PC-3 (cell line): Measurements from ENCODE around the gene SLC35E4. TPM values are rescaled to one million over a fixed set of nuclear protein-coding genes. Genes with fewer than 3 reads are reported as not detected.

Experiments
- ATAC-seq: fragments of 200-7000 bp; cut with Tn5 transposase; 2 replicates; pipeline ENCODE4 v1.9.1; 2020; ENCODE audit warnings: mild to moderate bottlenecking, moderate library complexity
- BruUV-seq: library from RNA; stranded (reverse); fragments of 400-500 nt; replicated peaks from 2 replicates; lab custom pipeline; 2021; lab: Mats Ljungman, UMichigan
- CTCF ChIA-PET: fragments of 300-600 bp; sonication (Branson Sonifier 250); formaldehyde crosslinking; loops from one replicate; lab custom pipeline; 2022; ENCODE audit warnings: antibody characterized with exemption; lab: Charles Lee
- POLR2A ChIA-PET: fragments of 300-600 bp; sonication (Branson Sonifier 250); formaldehyde crosslinking; loops from one replicate; lab custom pipeline; 2022; ENCODE audit warnings: antibody characterized with exemption; ENCODE audit not compliant: unreplicated experiment; lab: Charles Lee
- DNase-seq: peaks from one replicate; pipeline ENCODE4 v3.0.0-alpha.2; 2015
- H2AFZ ChIP-seq: fragments of 300-600 bp; sonication (generic); 2 replicates; pipeline ENCODE4 v1.6.0; 2016; ENCODE audit warnings: antibody characterized with exemption, low read length
- H3F3A ChIP-seq: fragments of 300-600 bp; sonication (generic); one replicate; pipeline ENCODE4 v1.6.0; 2017; ENCODE audit warnings: antibody characterized with exemption, low read length, control low read depth, mild to moderate bottlenecking; ENCODE audit not compliant: unreplicated experiment
- H3K27ac ChIP-seq: fragments of 300-600 bp; sonication (generic); 2 replicates; pipeline ENCODE4 v1.5.1; 2016; ENCODE audit warnings: mild to moderate bottlenecking, low read length
- H3K27me3 ChIP-seq: fragments of 300-600 bp; sonication (generic); 2 replicates; pipeline ENCODE4 v1.6.1; 2016; ENCODE audit warnings: low read length, mixed read lengths
- H3K36me3 ChIP-seq: fragments of 300-600 bp; sonication (generic); 2 replicates; pipeline ENCODE4 v1.6.1; 2016; ENCODE audit warnings: low read depth, mixed run types, low read length, mixed read lengths
- H3K4me1 ChIP-seq: fragments of 300-600 bp; sonication (generic); 2 replicates; pipeline ENCODE4 v1.5.1; 2016; ENCODE audit warnings: low read length; ENCODE audit not compliant: insufficient read depth
- H3K4me2 ChIP-seq: fragments of 300-600 bp; sonication (generic); 2 replicates; pipeline ENCODE4 v1.6.0; 2016; ENCODE audit warnings: low read length
- H3K4me3 ChIP-seq: fragments of 300-600 bp; sonication (generic); 2 replicates; pipeline ENCODE4 v1.5.1; 2016; ENCODE audit warnings: mild to moderate bottlenecking, low read length, mixed read lengths
- H3K79me2 ChIP-seq: fragments of 300-600 bp; sonication (generic); 2 replicates; pipeline ENCODE4 v1.6.1; 2017; ENCODE audit warnings: low read length, mixed read lengths
- H3K9ac ChIP-seq: fragments of 300-600 bp; sonication (generic); 2 replicates; pipeline ENCODE4 v1.6.0; 2016; ENCODE audit warnings: mild to moderate bottlenecking, low read length
- H3K9me2 ChIP-seq: fragments of 300-600 bp; sonication (generic); replicated peaks from 2 replicates; pipeline ENCODE4 v1.6.1; 2016; ENCODE audit warnings: mixed run types, low read length, mixed read lengths
- H3K9me3 ChIP-seq: fragments of 300-600 bp; sonication (generic); 2 replicates; pipeline ENCODE4 v1.6.1; 2016; ENCODE audit warnings: low read length, mixed read lengths
- H4K20me1 ChIP-seq: fragments of 300-600 bp; sonication (generic); 2 replicates; pipeline ENCODE4 v1.6.1; 2016; ENCODE audit warnings: low read length, mixed read lengths
- EZH2 ChIP-seq: fragments of 300-600 bp; sonication (generic); IDR thresholded peaks from one replicate; pipeline ENCODE4 v1.6.1; 2017; ENCODE audit warnings: antibody characterized with exemption, mild to moderate bottlenecking, low read length; ENCODE audit not compliant: unreplicated experiment
- EZH2phosphoT487 ChIP-seq: fragments of 300-600 bp; sonication (generic); IDR thresholded peaks from 2 replicates; pipeline ENCODE4 v1.6.1; 2018; ENCODE audit warnings: mild to moderate bottlenecking, antibody characterized with exemption, low read length, borderline replicate concordance
- intact Hi-C: fragments of 100-400 bp; cut with micrococcal nuclease; formaldehyde crosslinking; loops from 2 replicates; pipeline ENCODE4 v1.9.0; 2023
- total RNA-seq: library from RNA; depleted of rRNA; stranded (reverse); fragments of >200 nt; gene quantifications from 2 replicates; pipeline ENCODE4 v1.2.3, GENCODE V29; 2014
- TF ChIP-seq, protein P1 (sequence below): fragments of 300-600 bp; sonication (generic); conservative IDR thresholded peaks from 2 replicates; pipeline ENCODE4 v1.5.1; 2017; ENCODE audit warnings: antibody characterized with exemption, low read depth, mild to moderate bottlenecking, low read length

Gene SLC35E4
- total RNA-seq, 1 experiment from 2014 or later: 16.8 TPM

DNA sequence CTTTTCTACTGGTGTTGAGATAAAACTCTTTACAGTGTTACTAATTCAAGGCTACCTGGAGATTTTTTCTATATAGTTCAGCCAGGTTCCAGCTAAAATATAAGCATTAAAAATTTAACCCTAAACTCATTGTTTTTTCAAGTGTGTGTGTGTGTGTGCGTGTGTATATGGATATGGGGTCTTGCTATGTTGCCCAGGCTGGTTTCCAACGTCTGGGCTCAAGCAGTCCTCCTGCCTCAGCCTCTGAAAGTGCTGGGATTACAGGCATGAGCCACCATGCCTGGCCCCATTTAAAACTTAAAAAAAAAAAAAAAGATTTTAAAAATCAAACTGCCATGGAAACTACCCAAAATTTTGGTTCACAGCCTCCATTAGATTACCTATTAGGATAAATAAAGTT, 39.4 kb upstream of the SLC35E4 start:
- Histone ChIP-seq H4K20me1 (no peaks in the 10 kb centered on the region), H3K4me2 (no peak overlapping the region), H3K4me1 (no peaks in the 10 kb centered on the region), H3K36me3 (no peaks in the 10 kb centered on the region), H2AFZ (no peak overlapping the region), H3K9me3 (no peaks in the 10 kb centered on the region), H3K27ac (no peak overlapping the region), H3K9me2 (no peaks in the 10 kb centered on the region), H3F3A (no peaks in the 10 kb centered on the region), H3K27me3 (0 out of 2 replicates have a peak, but pooled peaks cover 2% of the 10 kb centered on the region), H3K4me3 (no peak overlapping the region), H3K79me2 (peaks cover 6% of the 10 kb centered on the region), H3K9ac (no peak overlapping the region)
- no peak for DNase-seq
- intact Hi-C loops: no loop called here
- TF ChIP-seq, protein P1, sequence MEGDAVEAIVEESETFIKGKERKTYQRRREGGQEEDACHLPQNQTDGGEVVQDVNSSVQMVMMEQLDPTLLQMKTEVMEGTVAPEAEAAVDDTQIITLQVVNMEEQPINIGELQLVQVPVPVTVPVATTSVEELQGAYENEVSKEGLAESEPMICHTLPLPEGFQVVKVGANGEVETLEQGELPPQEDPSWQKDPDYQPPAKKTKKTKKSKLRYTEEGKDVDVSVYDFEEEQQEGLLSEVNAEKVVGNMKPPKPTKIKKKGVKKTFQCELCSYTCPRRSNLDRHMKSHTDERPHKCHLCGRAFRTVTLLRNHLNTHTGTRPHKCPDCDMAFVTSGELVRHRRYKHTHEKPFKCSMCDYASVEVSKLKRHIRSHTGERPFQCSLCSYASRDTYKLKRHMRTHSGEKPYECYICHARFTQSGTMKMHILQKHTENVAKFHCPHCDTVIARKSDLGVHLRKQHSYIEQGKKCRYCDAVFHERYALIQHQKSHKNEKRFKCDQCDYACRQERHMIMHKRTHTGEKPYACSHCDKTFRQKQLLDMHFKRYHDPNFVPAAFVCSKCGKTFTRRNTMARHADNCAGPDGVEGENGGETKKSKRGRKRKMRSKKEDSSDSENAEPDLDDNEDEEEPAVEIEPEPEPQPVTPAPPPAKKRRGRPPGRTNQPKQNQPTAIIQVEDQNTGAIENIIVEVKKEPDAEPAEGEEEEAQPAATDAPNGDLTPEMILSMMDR: no peak
- no peak for TF ChIP-seq EZH2phosphoT487
- no peak for TF ChIP-seq EZH2
- ChIA-PET CTCF (no interaction called here), POLR2A (no interaction called here)
- BruUV-seq: no TSS peak
- no peak for ATAC-seq

DNA sequence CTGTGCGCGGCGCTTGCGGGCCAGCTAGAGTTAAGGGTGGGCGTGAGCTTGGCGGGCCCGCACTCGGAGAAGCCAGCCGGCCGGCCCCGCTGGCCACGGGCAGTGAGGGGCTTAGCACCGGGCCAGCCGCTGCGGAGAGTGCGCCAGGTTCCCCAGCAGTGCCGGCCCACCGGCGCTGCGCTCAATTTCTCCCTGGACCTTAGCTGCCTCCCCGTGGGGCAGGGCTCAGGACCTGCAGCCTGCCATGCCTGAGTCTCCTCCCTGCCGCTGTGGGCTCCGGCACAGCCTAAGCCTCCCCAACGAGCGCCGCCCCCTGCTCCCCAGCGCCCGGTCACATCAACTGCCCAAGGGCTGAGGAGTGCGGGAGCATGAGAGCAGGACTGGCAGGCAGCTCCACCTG, 38.7 kb upstream of the SLC35E4 start:
- no peaks in the 10 kb centered on the region for H4K20me1 ChIP-seq
- no peak overlapping the region for H3K4me3 ChIP-seq
- H3K4me2 ChIP-seq: no peak overlapping the region
- H3K27ac ChIP-seq: no peak overlapping the region
- ATAC-seq (no peak), DNase-seq (no peak)
- intact Hi-C loops: no loop called here
- TF ChIP-seq EZH2phosphoT487 (no peak), EZH2 (no peak)
- TF ChIP-seq, protein P1: no peak
- no peaks in the 10 kb centered on the region for H3K9me2 ChIP-seq
- H3K9me3 ChIP-seq: no peaks in the 10 kb centered on the region
- no peaks in the 10 kb centered on the region for H3K79me2 ChIP-seq
- no peaks in the 10 kb centered on the region for H3K4me1 ChIP-seq
- H3K9ac ChIP-seq: no peak overlapping the region
- H3F3A ChIP-seq: no peaks in the 10 kb centered on the region
- CTCF ChIA-PET: no interaction called here
- POLR2A ChIA-PET: no interaction called here
- BruUV-seq: no TSS peak
- 0 out of 2 replicates have a peak, but pooled peaks cover 2% of the 10 kb centered on the region for H3K27me3 ChIP-seq
- no peaks in the 10 kb centered on the region for H3K36me3 ChIP-seq
- H2AFZ ChIP-seq: no peak overlapping the region

DNA sequence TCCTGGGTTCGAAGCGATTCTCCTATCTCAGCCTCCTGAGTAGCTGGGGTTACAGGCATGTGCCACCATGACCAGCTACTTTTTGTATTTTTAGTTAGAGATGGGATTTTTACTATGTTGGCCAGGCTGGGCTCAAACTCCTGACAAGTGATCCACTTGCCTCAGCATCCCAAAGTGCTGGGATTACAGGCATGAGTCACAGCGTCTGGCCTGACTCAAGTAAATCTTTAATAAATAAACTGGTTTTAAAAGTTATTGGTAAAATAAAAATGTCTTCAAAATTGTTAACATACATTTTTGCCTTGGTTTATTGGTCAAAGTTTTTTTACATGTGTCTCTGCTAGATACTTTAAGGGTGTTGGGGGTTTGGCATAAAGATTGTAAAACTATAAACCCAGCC, 36.6 kb upstream of the SLC35E4 start:
- ChIA-PET POLR2A (no interaction called here), CTCF (no interaction called here)
- no peak overlapping the region for H2AFZ ChIP-seq
- intact Hi-C loops: no loop called here
- no peaks in the 10 kb centered on the region for H3F3A ChIP-seq
- no TSS peak for BruUV-seq
- ATAC-seq (no peak), DNase-seq (no peak)
- H3K9ac ChIP-seq: no peak overlapping the region
- H3K36me3 ChIP-seq: no peaks in the 10 kb centered on the region
- no peak overlapping the region for H3K4me2 ChIP-seq
- no peak for TF ChIP-seq EZH2phosphoT487
- TF ChIP-seq, protein P1: no peak
- TF ChIP-seq EZH2: no peak
- H4K20me1 ChIP-seq: no peaks in the 10 kb centered on the region
- H3K4me3 ChIP-seq: no peak overlapping the region
- H3K4me1 ChIP-seq: no peaks in the 10 kb centered on the region
- H3K9me2 ChIP-seq: no peaks in the 10 kb centered on the region
- H3K9me3 ChIP-seq: no peaks in the 10 kb centered on the region
- no peaks in the 10 kb centered on the region for H3K79me2 ChIP-seq
- no peaks in the 10 kb centered on the region for H3K27me3 ChIP-seq
- H3K27ac ChIP-seq: no peak overlapping the region
